Thymus (tissue), 11 donors: ENCODE data around the gene YJEFN3. TPM values are rescaled to one million over a fixed set of nuclear protein-coding genes. Genes with fewer than 3 reads are reported as not detected.

Experiments used
- DNase-seq, 9 donors: peaks; one replicate each; pipeline ENCODE4 v3.0.0-alpha.2; 2013; ENCODE audit warnings: low spot score in 9 of 9, low read depth in 6 of 9, missing footprints in 1 of 9
- H3K27ac ChIP-seq, 2 donors: one replicate each; pipeline ENCODE4 v1.5.1; 2013; ENCODE audit warnings: control low read depth in 1 of 2, low read depth in 1 of 2, low read length in 1 of 2, mild to moderate bottlenecking in 1 of 2, moderate library complexity in 1 of 2
- H3K27me3 ChIP-seq, 2 donors: one replicate each; pipeline ENCODE4 v1.5.1; 2013; ENCODE audit warnings: low read length in 1 of 2; ENCODE audit not compliant: control insufficient read depth in 2 of 2, insufficient read depth in 1 of 2
- H3K36me3 ChIP-seq, 2 donors: one replicate each; pipeline ENCODE4 v1.5.1; 2013; ENCODE audit warnings: low read length in 1 of 2, mild to moderate bottlenecking in 1 of 2, moderate library complexity in 1 of 2; ENCODE audit not compliant: control insufficient read depth in 2 of 2, insufficient read depth in 2 of 2
- H3K4me1 ChIP-seq, 2 donors: one replicate each; pipeline ENCODE4 v1.5.1; 2013; ENCODE audit warnings: low read length in 2 of 2; ENCODE audit not compliant: control insufficient read depth in 2 of 2, insufficient read depth in 2 of 2
- H3K4me3 ChIP-seq, 2 donors: one replicate each; pipeline ENCODE4 v1.5.1; 2013; ENCODE audit warnings: low read length in 2 of 2, control low read depth in 1 of 2, mild to moderate bottlenecking in 1 of 2
- H3K9me3 ChIP-seq, 2 donors: one replicate each; pipeline ENCODE4 v1.5.1; 2013; ENCODE audit warnings: low read length in 1 of 2, mild to moderate bottlenecking in 1 of 2; ENCODE audit not compliant: control insufficient read depth in 2 of 2, insufficient read depth in 1 of 2
- WGBS: extraction: QIAGEN DNeasy Blood & Tissue Kit; methylation state at CpG from one replicate; pipeline ENCODE4 v1.1.7; 2013; 5-methylcytosine and 5-hydroxymethylcytosine counted together
- polyA plus RNA-seq: library from polyadenylated mRNA; stranded (reverse); fragments of 200-250 nt; gene quantifications from one replicate; pipeline ENCODE4 v1.2.3, GENCODE V29; 2013
- total RNA-seq: library from RNA; stranded (reverse); fragments of 120-200 nt; gene quantifications from one replicate; pipeline ENCODE4 v1.2.4, GENCODE V29; 2013
- donor health status: healthy.

Gene YJEFN3
- total and polyA plus RNA-seq, 2 donors: 1.0 to 37.1 TPM

- Histone ChIP-seq H3K9me3 (peaks cover 0 to 4% of the 10 kb centered on the region in 2 donors), H3K27ac (no peak overlapping the region), H3K4me1 (no peaks in the 10 kb centered on the region), H3K27me3 (peaks cover 0 to 4% of the 10 kb centered on the region in 2 donors), H3K36me3 (peaks cover 0 to under 1% of the 10 kb centered on the region in 2 donors), H3K4me3 (no peak overlapping the region)
- WGBS: 92% methylated on average over 10 of the region's 10 CpGs
- no peak for DNase-seq
Measured at GRCh38 chr19:19553670-19554069, 25.0 kb downstream of the YJEFN3 start.

- peak in 1 of 9 donors; percentile 38 for DNase-seq
- peaks cover 0 to 4% of the 10 kb centered on the region in 2 donors for H3K27me3 ChIP-seq
- WGBS: 77% methylated on average over 34 of the region's 34 CpGs
Measured at GRCh38 chr19:19554074-19555023, 25.6 kb downstream of the YJEFN3 start.

GRCh38 chr19:19558055-19558454 is 29.3 kb downstream of the YJEFN3 start:
- H3K36me3 ChIP-seq: peaks cover under 1 to 14% of the 10 kb centered on the region in 2 donors
- H3K4me1 ChIP-seq: no peaks in the 10 kb centered on the region
- H3K9me3 ChIP-seq: no peaks in the 10 kb centered on the region
- WGBS: 90% methylated on average over 15 of the region's 15 CpGs
- no peak overlapping the region for H3K4me3 ChIP-seq
- no peak overlapping the region for H3K27ac ChIP-seq
- no peak for DNase-seq
- H3K27me3 ChIP-seq: no peaks in the 10 kb centered on the region

More at GRCh38 chr19:19554074-19555023, 25.6 kb downstream of the YJEFN3 start:
- no peak overlapping the region for H3K27ac ChIP-seq
- no peaks in the 10 kb centered on the region for H3K4me1 ChIP-seq
- H3K36me3 ChIP-seq: peaks cover 0 to 4% of the 10 kb centered on the region in 2 donors
- H3K4me3 ChIP-seq: no peak overlapping the region
- H3K9me3 ChIP-seq: peaks cover 0 to 4% of the 10 kb centered on the region in 2 donors

- Histone ChIP-seq H3K9me3 (no peaks in the 10 kb centered on the region), H3K4me1 (no peaks in the 10 kb centered on the region), H3K4me3 (no peak overlapping the region), H3K27me3 (no peaks in the 10 kb centered on the region), H3K36me3 (peaks cover 4 to 18% of the 10 kb centered on the region in 2 donors), H3K27ac (no peak overlapping the region)
- no peak for DNase-seq
- 97% methylated on average over 16 of the region's 16 CpGs for WGBS
Measured at GRCh38 chr19:19558636-19559035, 29.9 kb downstream of the YJEFN3 start.

- Histone ChIP-seq H3K9me3 (no peaks in the 10 kb centered on the region), H3K27me3 (no peaks in the 10 kb centered on the region), H3K36me3 (peaks cover 8 to 22% of the 10 kb centered on the region in 2 donors), H3K27ac (no peak overlapping the region), H3K4me1 (no peaks in the 10 kb centered on the region), H3K4me3 (no peak overlapping the region)
- WGBS: 69% methylated on average over 4 of the region's 4 CpGs
- DNase-seq: no peak
Measured at GRCh38 chr19:19559931-19560330, 31.2 kb downstream of the YJEFN3 start.

- 94% methylated on average over 26 of the region's 26 CpGs for WGBS
- Histone ChIP-seq H3K4me1 (no peaks in the 10 kb centered on the region), H3K36me3 (peaks cover 11 to 28% of the 10 kb centered on the region in 2 donors), H3K4me3 (no peak overlapping the region), H3K27me3 (no peaks in the 10 kb centered on the region), H3K27ac (no peak overlapping the region), H3K9me3 (no peaks in the 10 kb centered on the region)
- no peak for DNase-seq
Measured at GRCh38 chr19:19561946-19562664, 33.4 kb downstream of the YJEFN3 start.

- WGBS: 92% methylated on average over 17 of the region's 17 CpGs
- peak in 1 of 9 donors; percentile 45 for DNase-seq
- H3K27me3 ChIP-seq: no peaks in the 10 kb centered on the region
- no peak overlapping the region for H3K27ac ChIP-seq
- H3K4me3 ChIP-seq: no peak overlapping the region
- no peaks in the 10 kb centered on the region for H3K9me3 ChIP-seq
- no peaks in the 10 kb centered on the region for H3K4me1 ChIP-seq
- H3K36me3 ChIP-seq: peaks cover 11 to 35% of the 10 kb centered on the region in 2 donors
Measured at GRCh38 chr19:19562665-19563347, 34.1 kb downstream of the YJEFN3 start.

- H3K27me3 ChIP-seq: no peaks in the 10 kb centered on the region
- no peaks in the 10 kb centered on the region for H3K4me1 ChIP-seq
- DNase-seq: no peak
- no peak overlapping the region for H3K27ac ChIP-seq
- H3K9me3 ChIP-seq: no peaks in the 10 kb centered on the region
- no peak overlapping the region for H3K4me3 ChIP-seq
- peaks cover 11 to 35% of the 10 kb centered on the region in 2 donors for H3K36me3 ChIP-seq
- WGBS: 97% methylated on average over 17 of the region's 17 CpGs
Measured at GRCh38 chr19:19563348-19563848, 34.7 kb downstream of the YJEFN3 start.
